GM12865 (cell line): ENCODE results near the gene KIRREL3.

Source experiments
- DNase-seq: peaks from one replicate; pipeline ENCODE4 v3.0.0; 2010; ENCODE audit warnings: low read depth
- H3K4me3 ChIP-seq: 2 replicates; pipeline ENCODE4 v1.5.1; 2011; ENCODE audit warnings: mild to moderate bottlenecking, low read depth, low read length, control low read depth
- CTCF ChIP-seq: IDR thresholded peaks from 2 replicates; pipeline ENCODE4 v1.5.1; 2011; ENCODE audit warnings: low read length, control low read depth, low read depth, inconsistent platforms; ENCODE audit not compliant: insufficient read depth; ENCODE audit errors: missing control alignments

The KIRREL3 gene

GRCh38 chr11:126431401-126432064, 569.0 kb downstream of the KIRREL3 start:
- H3K4me3 ChIP-seq, result no peak overlapping the region
- no peak for DNase-seq
- TF ChIP-seq CTCF, result no peak

DNA sequence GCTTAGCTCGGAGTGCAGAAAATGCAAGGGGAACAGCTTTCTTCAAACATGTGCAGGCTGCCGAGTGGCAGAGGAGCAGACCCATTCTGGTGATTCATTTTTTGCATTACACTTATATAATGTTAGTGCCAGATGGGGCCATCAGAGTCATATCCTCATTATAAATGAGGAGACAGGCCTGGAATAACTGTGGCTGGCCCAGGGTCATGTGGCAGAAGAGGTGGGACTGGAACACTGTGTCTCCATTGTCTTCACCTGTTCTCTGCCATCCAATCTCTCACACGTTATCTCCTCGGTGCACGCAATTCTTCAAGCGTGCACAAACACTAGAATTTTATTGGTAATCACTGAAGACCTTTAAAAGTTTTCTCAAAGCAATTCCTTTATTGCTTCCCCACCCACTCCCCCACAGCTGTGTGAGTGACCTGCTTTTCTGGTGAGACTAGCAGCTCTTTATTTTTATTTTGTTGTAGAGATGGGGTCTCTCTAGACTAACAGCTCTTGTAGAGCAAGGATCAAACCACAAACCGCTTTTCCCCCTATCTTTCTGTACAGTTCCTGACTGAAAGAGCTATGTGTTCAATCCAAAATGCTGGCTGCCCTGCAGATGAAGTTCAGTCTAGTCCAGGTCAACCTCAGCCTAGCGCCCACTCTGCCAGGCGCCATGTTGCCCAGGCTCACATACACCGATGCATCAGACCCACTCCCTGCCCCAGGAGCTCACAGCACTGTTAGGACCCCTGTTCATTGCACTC, 569.8 kb downstream of the KIRREL3 start:
- no peak for DNase-seq
- no peak overlapping the region for H3K4me3 ChIP-seq
- TF ChIP-seq CTCF, result no peak

DNA sequence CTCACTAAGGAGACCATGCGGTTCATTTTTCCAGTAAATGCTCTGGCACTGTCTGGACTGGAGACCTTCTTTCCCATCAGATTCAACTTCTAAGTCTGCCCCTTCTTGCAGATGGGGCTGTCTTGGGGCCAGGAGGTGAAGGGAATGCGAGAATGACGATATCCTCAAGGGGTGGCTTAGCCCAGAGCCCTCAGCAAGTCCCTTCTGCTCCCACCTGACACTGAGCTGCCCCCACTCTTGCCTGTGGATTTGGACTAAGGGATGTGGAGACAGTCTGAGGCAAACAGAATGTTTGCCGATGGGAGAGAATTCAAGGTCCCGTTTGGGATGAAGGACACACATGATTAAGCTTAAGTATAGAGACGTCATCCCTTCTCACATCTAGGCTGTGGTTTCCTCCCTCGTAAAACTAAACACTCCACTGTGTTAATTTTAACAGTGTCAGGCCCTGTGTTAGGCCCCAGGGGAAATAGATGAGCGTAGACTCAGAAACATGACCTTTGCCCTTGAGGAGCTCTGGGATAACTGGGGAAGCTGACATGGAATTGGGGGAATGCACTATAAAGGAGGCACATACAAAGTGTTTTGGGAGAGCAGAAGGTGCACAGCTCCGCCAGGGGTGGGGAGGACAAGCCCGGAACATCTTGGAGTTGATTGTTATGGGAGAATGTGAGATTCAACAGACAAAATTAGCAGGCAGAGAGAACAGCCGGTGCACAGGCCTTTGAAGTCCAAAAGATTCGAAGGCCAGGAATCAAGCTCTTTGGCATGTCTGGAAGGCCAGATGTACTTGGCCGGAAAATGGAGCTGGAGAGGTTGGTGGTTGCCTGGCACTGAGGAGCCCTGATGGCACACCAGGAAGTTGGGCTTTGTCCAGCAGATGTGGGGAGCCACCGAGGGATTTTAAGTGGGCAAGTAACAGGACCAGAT, 573.5 kb downstream of the KIRREL3 start:
- H3K4me3 ChIP-seq, result no peak overlapping the region
- DNase-seq, result peak; percentile 22
- TF ChIP-seq CTCF, result no peak

GRCh38 chr11:126426106-126426505, 574.5 kb downstream of the KIRREL3 start:
- no peak for TF ChIP-seq CTCF
- no peak overlapping the region for H3K4me3 ChIP-seq
- no peak for DNase-seq

DNA sequence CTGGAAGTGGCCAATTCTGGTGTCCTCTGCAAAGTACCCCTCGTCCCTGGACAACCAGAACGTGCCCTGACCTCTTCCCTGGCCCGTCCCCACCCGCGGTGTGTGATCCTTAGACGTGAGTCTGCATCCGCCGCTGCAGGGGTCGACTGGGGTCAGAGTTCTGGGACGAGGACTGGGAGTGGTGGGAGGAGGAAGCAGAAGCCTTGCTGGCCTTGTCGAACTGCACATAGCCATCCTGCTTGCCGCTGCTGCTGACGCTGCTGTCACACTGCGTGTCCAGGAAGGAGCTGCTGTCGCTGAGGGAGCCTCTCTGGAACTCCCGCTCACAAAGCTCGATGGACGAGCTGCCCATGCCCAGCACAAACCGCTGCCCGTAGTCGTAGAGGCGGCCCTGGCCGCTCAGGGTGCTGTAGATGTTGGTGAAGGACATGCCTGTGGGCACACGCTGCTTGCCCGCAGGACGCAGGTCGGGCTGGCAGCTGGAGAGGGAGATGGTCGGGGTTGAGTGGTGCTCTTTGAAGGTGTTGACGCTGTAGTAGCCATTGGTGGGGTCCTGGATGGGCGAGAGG, 576.0 kb downstream of the KIRREL3 start:
- DNase-seq, result no peak
- TF ChIP-seq CTCF, result no peak
- H3K4me3 ChIP-seq, result no peak overlapping the region

DNA sequence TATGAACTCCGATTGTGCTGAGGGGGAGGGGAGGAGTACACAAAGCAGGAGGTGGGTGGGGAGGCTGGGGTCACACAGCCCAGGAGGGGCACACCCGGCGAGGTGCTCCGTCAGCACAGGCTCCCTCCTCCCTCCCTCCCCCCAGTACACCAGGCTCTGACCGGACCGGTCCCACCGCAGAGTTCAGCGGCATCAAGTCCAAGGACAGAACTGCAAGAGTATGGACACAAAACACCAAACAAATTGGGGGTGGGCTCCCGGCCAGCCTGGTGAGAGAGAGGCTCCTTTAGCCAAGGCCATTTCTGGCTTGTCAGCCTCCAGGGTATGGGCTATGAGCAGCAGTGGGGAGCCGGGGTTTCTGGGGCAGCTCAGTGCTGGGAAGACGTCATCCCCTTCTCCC, 576.8 kb downstream of the KIRREL3 start:
- TF ChIP-seq CTCF, result no peak
- H3K4me3 ChIP-seq, result no peak overlapping the region
- DNase-seq, result no peak
